HG03575 (cell line): ENCODE measurements around the gene CR1.
A peak's percentile ranks its signal among the peaks of the same experiment; 100 is the strongest.
"Not testable (repeated sequence)": the region's sequence is repeated elsewhere in the genome, so short reads cannot be mapped to it uniquely, and the experiment has no call there.

ENCODE experiments used
- ATAC-seq: cut with Tn5 transposase; IDR thresholded peaks from one replicate; pipeline ENCODE4 v1.9.1; 2021; ENCODE audit not compliant: unreplicated experiment, insufficient number of reproducible peaks, low FRiP score; ENCODE audit errors: extremely low read depth

Gene CR1

DNA sequence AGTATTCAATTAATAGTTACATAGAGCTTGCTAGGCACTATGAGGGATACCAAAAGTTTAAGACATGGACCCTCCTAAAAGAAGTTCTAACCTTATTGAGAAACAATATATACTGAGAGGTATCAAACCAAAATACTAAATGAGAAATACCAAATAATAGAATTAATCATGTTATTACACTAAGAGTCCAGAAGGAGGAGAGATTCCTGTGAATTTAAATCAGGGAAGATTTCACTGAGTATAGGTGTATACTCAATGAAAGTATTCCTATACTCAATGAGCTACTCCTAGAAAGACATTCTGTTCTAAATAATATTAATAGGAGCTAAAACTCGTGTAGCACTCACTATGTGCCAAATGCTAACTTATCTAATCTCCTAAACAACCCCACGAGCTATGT is 158.4 kb downstream of the CR1 start:
- no peak for ATAC-seq

DNA sequence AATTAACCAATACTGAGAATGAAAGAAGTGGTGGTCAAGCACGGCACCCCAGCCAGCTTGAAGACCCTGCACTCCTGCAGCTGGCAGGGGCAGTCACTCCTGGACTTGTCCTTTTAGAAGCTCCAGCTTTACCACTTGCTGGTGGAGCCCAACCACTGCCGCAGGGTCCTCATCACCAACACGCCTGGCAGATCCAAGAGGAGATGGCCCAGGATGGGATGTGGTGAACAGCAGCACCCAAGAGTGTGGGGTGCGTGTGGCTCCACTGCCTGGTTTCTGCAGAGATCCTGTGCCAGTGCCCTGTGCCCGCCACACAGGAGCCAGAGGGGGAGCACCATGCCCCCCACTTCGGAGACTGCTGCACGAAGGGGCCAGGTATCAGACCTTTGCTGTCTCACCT is 162.5 kb downstream of the CR1 start:
- ATAC-seq: no peak

DNA sequence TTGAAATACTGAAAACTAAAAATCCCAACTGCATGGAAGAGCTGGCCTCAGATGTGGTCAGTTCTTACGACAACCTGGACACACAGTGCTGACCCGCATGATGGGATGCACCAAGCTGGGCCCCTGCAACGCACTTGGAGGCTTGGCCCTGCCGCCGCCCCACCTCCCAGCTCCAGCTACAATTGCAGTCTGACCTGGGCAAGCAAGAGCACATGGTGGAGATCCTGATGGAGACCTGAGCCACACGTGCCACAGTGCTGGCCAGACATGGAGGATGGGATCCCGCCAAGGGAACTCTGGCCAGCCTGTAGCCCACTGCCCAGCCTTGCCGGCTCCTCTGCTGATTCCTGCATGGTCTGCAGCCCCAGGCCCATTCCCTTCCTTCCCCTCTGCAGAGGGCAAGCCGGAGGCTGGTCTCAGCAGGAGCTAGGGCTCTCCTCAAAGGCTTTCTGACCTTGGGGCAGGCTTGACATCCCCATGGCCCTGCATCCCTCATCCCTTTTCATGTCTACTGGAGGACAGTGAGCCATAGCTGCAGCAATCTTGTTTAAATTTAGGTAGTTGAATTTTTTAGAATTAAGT is 163.0 kb downstream of the CR1 start:
- no peak for ATAC-seq

DNA sequence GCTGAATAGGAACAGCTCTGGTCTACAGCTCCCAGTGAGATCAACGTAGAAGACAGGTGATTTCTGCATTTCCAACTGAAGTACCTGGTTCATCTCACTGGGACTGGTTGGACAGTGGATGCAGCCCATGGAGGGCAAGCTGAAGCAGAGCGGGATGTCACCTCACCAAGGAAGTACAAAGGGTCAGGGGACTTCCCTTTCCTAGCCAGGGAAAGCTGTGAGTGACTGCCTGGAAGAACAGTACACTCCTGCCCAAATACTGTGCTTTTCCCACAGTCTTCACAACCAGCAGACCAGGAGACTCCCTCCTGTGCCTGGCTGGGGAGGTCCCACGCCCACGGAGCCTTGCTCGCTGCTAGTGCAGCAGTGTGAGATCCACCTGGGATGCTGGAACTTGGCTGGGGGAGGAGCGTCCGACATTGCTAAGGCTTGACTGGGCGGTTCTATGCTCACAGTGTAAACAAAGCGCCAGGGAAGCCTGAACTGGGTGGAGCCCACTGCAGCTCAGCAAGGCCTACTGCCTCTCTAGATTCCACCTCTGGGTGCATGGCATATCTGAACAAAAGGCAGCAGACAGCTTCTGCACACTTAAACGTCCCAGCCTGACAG is 163.7 kb downstream of the CR1 start:
- no peak for ATAC-seq

DNA sequence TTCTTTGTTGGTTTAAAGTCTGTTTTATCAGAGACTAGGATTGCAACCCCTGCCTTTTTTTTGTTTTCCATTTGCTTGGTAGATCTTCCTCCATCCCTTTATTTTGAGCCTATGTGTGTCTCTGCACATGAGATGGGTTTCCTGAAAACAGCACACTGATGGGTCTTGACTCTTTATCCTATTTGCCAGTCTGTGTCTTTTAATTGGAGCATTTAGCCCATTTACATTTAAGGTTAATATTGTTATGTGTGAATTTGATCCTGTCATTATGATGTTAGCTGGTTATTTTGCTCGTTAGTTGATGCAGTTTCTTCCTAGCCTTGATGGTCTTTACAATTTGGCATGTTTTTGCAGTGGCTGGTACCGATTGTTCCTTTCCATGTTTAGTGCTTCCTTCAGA is 165.5 kb downstream of the CR1 start:
- ATAC-seq: not testable (repeated sequence)

DNA sequence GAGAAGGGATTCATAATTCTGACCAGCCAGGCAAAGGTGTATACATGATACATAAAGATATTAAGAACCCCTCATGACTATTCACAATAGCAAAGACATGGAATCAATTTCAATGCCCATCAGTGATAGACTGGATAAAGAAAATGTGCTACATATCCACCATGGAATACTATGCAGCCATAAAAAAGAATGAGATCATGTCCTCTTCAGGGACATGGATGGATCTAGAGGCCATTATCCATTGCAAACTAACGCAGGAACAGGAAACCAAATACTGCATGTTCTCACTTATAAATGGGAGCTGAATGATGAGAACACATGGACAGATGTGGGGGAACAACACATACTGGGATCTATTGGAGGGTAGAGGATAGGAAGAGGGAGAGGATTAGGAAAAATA is 170.4 kb downstream of the CR1 start:
- ATAC-seq: no peak

DNA sequence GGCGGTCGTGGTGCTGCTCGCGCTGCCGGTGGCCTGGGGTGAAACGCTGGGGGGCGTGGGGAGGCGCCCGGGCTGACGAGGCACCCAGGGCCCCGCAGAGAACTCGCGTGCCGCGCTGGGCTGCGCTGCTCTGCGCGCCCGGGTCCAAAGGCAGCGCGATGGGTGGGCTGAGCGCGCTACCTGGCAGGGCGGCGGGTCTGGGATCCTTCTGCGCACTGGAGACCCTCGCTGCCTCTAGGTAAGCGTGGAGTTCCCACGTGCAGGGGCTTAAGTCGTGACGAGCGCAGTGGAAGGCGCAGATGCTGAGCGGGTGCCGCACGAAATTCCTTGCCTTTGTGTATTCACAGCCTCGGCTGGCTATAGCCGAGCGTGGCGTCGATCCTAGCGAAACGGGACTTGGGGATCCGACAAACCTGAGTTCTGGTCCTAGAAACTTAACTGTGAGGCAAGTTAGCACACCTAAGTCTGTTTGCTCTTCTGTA is 173.6 kb downstream of the CR1 start:
- ATAC-seq: no peak

DNA sequence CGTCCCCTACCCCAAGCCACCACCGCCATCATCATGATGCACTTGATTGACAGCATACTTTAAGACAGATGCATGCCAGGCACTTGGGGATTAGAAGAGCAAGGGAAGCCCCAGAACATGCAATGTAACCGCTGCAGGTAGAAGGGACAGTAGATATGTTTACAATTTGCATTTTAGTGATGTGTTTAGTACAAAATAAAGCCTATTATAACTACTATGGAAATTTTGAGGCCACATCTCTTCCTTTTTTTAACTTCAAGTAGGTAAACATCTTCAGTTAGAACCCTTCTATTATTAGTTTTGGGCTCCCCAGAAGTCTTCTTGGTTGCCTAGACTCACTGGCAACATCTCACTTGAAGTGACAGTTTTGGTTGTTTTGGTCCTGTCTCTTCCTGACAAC is 174.2 kb downstream of the CR1 start:
- peak; percentile 42 for ATAC-seq

DNA sequence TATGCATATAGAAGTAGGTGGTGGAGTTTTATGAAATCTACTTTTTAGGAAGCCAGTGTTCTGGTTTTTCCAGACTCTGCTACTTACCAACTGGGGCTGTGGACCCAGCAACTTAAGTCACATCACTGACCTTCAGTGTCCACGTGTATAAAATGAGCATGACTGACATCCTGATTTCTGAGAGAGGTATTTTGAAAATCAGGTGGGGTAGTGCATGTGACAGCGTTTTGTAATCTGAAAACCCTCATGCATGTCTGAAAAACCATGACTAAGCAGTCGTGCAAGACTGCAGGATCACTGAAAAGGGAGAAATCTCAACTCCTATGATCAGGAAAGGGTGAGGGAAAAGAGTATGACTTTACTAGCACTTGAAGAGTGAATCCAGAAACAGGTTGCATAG is 175.0 kb downstream of the CR1 start:
- no peak for ATAC-seq

DNA sequence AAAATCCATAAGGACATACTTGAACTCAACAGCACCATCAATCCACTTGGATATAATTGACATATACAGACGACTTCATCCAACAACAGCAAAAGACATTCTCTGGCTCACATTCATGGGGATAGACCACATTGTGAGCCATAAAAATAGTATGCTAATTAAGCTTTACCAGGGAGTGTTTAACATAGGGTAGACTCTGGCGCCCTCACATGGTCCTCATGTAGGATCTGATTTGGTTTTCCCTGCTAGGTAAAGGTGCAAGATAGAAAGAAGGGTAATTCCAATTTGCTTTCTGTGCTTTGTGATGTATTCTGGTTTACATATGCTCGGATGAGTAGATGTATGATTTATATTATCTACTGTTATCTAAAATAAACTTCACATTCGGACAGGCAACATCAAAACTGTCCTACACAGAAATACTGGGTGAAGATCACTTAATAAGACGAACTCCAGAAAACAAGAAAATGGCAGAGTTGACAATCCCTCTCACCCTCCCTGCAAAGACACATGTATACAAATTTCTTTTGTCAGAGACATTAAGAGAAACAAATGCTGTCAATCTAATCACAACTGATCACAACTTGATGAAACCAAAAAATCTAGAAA is 176.7 kb downstream of the CR1 start:
- no peak for ATAC-seq

DNA sequence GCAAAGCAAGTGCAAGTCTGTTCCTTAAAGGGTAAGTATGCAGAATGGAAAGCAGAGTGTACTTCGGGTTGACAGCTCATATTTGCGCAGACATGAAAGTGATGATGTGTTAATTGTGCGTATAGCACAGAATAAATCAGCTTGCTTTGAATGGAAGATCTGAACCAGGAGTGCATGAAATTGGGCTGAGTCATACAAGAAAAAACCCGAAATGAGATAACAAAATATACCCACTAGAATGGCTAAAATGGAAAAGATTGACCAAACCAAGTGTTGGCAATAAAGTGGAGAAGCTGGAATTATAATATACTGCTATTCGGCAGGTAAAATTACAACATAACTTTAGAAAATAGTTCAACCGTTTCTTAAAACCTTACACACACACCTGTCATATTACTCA is 177.4 kb downstream of the CR1 start:
- ATAC-seq: no peak

DNA sequence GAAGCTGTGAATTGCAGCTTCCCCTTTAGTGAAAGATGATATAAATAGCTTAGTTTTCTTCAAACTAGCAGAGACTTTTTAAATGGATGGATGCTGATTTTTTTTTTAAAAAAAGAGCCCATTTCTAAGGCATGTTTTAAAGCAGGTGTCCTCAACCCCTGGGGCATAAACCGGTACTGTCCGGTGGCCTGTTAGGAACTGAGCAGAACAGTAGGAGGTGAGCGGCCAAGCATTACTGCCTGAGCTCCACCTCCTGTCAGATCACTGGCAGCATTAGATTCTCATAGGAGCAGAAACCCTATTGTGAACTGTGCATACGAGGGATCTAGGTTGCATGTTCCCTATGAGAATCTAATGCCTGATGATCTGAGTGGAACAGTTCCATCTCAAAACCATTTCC is 180.2 kb downstream of the CR1 start:
- no peak for ATAC-seq

DNA sequence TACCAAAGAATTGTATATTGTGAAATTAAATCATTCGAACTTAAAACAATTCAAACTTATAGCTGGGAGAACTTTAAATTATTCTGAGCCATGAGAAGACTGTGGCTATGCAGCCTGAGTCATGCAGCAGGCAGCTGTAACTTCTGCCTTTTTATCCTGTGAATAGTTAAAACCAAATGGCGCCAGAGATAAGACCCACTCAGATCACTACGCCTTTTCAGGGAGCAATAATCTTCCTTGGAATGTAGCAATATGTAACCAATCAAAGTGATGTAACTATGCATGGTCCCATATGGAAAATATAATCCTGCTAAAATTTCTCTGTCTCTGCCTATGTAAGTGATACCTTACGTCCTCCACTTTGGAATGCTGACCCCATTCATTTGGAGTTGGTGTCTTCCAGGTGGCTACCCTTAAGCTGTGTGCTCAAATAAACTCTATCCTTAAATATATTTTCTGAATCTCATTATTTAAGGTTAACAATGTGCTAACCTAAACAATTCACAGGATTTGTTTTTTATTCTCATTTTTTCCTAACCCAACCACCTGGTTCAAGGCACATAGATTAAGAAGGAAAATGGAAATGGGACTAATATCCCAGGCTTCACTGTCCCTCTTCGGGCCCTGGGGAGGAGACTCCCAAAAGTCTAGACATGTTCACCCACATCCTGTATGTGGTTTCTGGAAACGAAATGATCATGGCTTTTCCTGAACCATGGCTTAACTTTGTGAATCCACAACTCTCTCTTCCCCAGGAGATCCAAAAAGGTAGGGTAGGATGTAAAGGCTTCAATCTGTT is 184.8 kb downstream of the CR1 start:
- ATAC-seq: not testable (repeated sequence)

DNA sequence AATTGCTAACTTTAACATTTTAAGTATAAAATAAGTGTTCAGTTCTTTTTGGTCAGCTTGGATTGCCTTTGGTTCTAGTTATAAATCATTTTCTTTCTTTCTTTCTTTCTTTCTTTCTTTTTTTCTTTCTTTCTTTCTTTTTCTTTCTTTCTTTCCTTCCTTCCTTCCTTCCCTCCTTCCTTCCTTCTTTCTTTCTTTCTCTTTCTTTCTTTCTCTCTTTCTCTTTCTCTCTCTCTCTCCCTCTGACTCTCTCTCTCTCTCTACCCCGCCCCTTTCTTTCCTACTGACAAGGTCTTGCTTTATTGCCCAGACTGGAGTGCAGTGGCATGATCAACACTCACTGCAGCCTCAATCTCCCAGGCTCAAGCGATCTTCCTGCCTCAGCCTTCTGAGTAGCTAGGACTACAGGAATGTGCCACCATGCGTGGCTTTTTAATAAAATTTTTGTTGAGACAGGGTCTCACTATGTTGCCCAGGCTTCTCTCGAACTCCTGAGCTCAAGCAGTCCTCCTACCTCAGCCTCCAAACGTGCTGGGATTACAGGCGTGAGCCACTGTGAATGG is 187.0 kb downstream of the CR1 start:
- ATAC-seq: not testable (repeated sequence)

DNA sequence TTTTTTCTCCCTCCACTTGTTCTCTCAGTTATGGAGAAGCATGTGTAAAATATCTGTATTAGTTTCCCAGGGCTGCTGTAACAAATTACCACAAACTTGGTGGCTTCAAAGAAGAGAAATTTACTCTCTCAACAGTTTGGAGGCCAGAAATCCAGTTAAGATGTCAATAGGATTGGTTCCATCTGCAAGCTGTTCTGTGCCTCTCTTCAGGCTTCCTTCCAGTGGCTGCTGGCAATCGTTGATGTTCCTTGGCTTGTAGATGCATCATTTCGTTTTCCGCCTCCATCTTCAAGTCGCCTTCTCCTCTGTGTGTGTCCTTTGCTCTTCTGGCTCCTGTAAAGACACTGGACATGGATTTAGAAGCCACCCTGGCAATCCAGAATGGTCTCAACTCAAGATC is 194.6 kb downstream of the CR1 start:
- ATAC-seq: not testable (repeated sequence)

DNA sequence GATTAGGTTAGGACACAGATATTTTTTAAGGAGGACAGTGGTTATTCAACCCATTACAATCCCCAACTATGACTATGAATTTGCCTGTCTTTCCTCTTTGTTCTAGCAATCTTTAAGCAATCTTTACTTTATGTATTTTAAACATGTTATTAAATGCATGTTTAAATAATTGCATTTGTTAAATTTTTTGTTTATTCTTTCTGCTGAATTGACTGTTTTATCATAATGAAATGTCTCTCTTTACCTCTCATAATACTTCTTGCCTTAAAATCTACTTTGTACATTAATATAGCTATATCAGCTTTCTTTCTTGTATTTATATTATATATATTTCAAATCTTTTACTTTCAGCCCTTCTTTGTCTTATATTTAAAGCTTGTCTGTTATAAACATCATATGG is 195.1 kb downstream of the CR1 start:
- ATAC-seq: no peak
